SK-N-SH (cell line): ENCODE results near the gene PDCL2. TPM values are rescaled to one million over a fixed set of nuclear protein-coding genes. Genes with fewer than 3 reads are reported as not detected.
A peak's percentile ranks its signal among the peaks of the same experiment; 100 is the strongest.
"Not testable (repeated sequence)": the region's sequence is repeated elsewhere in the genome, so short reads cannot be mapped to it uniquely, and the experiment has no call there.

Experiments used
- CTCF ChIA-PET: fragments of 300-600, 350-600 bp; formaldehyde crosslinking; extraction: SDS; loops from one replicate; lab custom pipeline; 2021; lab: Yijun Ruan, JAX
- POLR2A ChIA-PET: fragments of 350-600 bp; sonication (Branson Sonifier 250); formaldehyde crosslinking; extraction: SDS; loops from one replicate; lab custom pipeline; 2020; ENCODE audit warnings: antibody characterized with exemption, inconsistent platforms; lab: Yijun Ruan, JAX
- DNase-seq: peaks from one replicate; pipeline ENCODE4 v3.0.0; 2012
- H2AFZ ChIP-seq: fragments of 200-600 bp; sonication (generic); 2 replicates; pipeline ENCODE4 v1.8.1; 2016; ENCODE audit warnings: antibody characterized with exemption, mild to moderate bottlenecking, low read depth
- H3F3A ChIP-seq: fragments of 200-600 bp; sonication (generic); replicated peaks from 2 replicates; pipeline ENCODE3; 2016; ENCODE audit warnings: antibody characterized with exemption, mild to moderate bottlenecking; ENCODE audit not compliant: insufficient read depth
- H3K27ac ChIP-seq, 2 experiments: fragments of 200-500 bp in 1 of 2; fragments of 200-600 bp in 1 of 2; sonication (Bioruptor generic) in 1 of 2; sonication (generic), shearing (Covaris generic) in 1 of 2; 2 replicates each; pipeline versions ENCODE4 v1.5.1 to v1.6.1; 2014 to 2016; ENCODE audit warnings: low read depth in 2 of 2, inconsistent platforms in 1 of 2, low read length in 1 of 2, mild to moderate bottlenecking in 1 of 2, mixed read lengths in 1 of 2
- H3K27me3 ChIP-seq: fragments of 200-600 bp; sonication (generic), shearing (Covaris generic); 2 replicates; pipeline ENCODE4 v1.6.1; 2016; ENCODE audit warnings: mixed run types; ENCODE audit not compliant: insufficient read depth
- H3K36me3 ChIP-seq, 2 experiments: fragments of 200-500 bp in 1 of 2; fragments of 200-600 bp in 1 of 2; sonication (Bioruptor generic) in 1 of 2; sonication (generic) in 1 of 2; replicated peaks in 1 of 2; 2 replicates each; pipeline versions ENCODE3 to v1.5.1; 2014 to 2016; ENCODE audit warnings: low read length in 1 of 2, mild to moderate bottlenecking in 1 of 2; ENCODE audit not compliant: insufficient read depth in 2 of 2, control insufficient read depth in 1 of 2
- H3K4me1 ChIP-seq, 2 experiments: fragments of 200-500 bp in 1 of 2; fragments of 200-600 bp in 1 of 2; sonication (Bioruptor generic) in 1 of 2; sonication (generic), shearing (Covaris generic) in 1 of 2; 2 replicates each; pipeline versions ENCODE4 v1.5.1 to v1.6.1; 2014 to 2016; ENCODE audit warnings: low read depth in 1 of 2, low read length in 1 of 2, mixed run types in 1 of 2; ENCODE audit not compliant: insufficient read depth in 2 of 2, control insufficient read depth in 1 of 2
- H3K4me2 ChIP-seq: fragments of 200-600 bp; sonication (generic), shearing (Covaris generic); 2 replicates; pipeline ENCODE4 v1.6.1; 2017; ENCODE audit warnings: mixed run types
- H3K4me3 ChIP-seq, 2 experiments: fragments of 200-500 bp in 1 of 2; fragments of 200-600 bp in 1 of 2; sonication (Bioruptor generic) in 1 of 2; sonication (generic), shearing (Covaris generic) in 1 of 2; 2 replicates each; pipeline versions ENCODE4 v1.5.1 to v1.8.1; 2014 to 2016; ENCODE audit warnings: low read depth in 2 of 2, inconsistent platforms in 1 of 2, low read length in 1 of 2, mild to moderate bottlenecking in 1 of 2, mixed read lengths in 1 of 2, moderate library complexity in 1 of 2
- H3K79me2 ChIP-seq: fragments of 200-600 bp; sonication (generic); 2 replicates; pipeline ENCODE4 v1.8.1; 2017; ENCODE audit warnings: mild to moderate bottlenecking; ENCODE audit not compliant: insufficient read depth
- H3K9ac ChIP-seq: fragments of 200-600 bp; sonication (generic); 2 replicates; pipeline ENCODE4 v1.6.1; 2017; ENCODE audit warnings: mixed run types
- H3K9me2 ChIP-seq: fragments of 200-600 bp; sonication (generic); 2 replicates; pipeline ENCODE4 v1.6.1; 2017; ENCODE audit warnings: mixed run types
- H3K9me3 ChIP-seq: fragments of 200-600 bp; sonication (generic); 2 replicates; pipeline ENCODE4 v1.6.1; 2017; ENCODE audit warnings: mixed run types, mild to moderate bottlenecking, moderate library complexity
- H4K20me1 ChIP-seq: fragments of 200-600 bp; sonication (generic); 2 replicates; pipeline ENCODE4 v1.6.1; 2017; ENCODE audit warnings: mild to moderate bottlenecking, mixed run types; ENCODE audit not compliant: insufficient read depth
- EP300 ChIP-seq, 2 experiments: IDR thresholded peaks; 2 replicates each; pipeline versions ENCODE4 v1.4.0 to v1.6.1; 2012; ENCODE audit warnings: borderline replicate concordance in 1 of 2, low read depth in 1 of 2, low read length in 1 of 2
- FOSL2 ChIP-seq: IDR thresholded peaks from 2 replicates; pipeline ENCODE4 v1.4.0; 2012; ENCODE audit warnings: low read depth, mild to moderate bottlenecking, moderate library complexity, borderline replicate concordance
- JUND ChIP-seq: IDR thresholded peaks from 2 replicates; pipeline ENCODE4 v1.4.0; 2012
- NFIC ChIP-seq: IDR thresholded peaks from 2 replicates; pipeline ENCODE4 v1.4.0; 2012; ENCODE audit warnings: borderline replicate concordance
- REST ChIP-seq: IDR thresholded peaks from 2 replicates; pipeline ENCODE4 v1.6.1; 2012; ENCODE audit warnings: mild to moderate bottlenecking, low read depth, low read length, moderate library complexity
- TCF12 ChIP-seq: IDR thresholded peaks from 2 replicates; pipeline ENCODE4 v1.4.0; 2012
- YY1 ChIP-seq: IDR thresholded peaks from 2 replicates; pipeline ENCODE4 v1.4.0; 2012; ENCODE audit warnings: low read depth, mild to moderate bottlenecking
- ZBTB33 ChIP-seq: IDR thresholded peaks from 2 replicates; pipeline ENCODE4 v1.4.0; 2012; ENCODE audit warnings: low read depth, borderline replicate concordance
- WGBS: methylation state at CpG from one replicate; pipeline ENCODE4 v1.1.6; 2017; ENCODE audit warnings: low lambda C conversion rate; 5-methylcytosine and 5-hydroxymethylcytosine counted together
- polyA plus RNA-seq, 3 experiments: library from polyadenylated mRNA; depleted of rRNA; stranded (reverse); fragments of >200 nt; gene quantifications; 2 replicates each; pipeline ENCODE4 v1.2.3, GENCODE V29; 2012

Gene PDCL2
- polyA plus RNA-seq, 1 of the 3 experiments (the other 2 are of a cell fraction), result not detected

GRCh38 chr4:55553441-55554201 is 38.4 kb downstream of the PDCL2 start (continued):
- TF ChIP-seq ZBTB33, result no peak
- TF ChIP-seq YY1, result no peak
- no peak for TF ChIP-seq NFIC
- no peak for TF ChIP-seq REST
- no peak for TF ChIP-seq EP300 (IDR thresholded peaks at IDR 0.05; ENCODE audit: borderline replicate concordance in 1 of 2, low read depth in 1 of 2, low read length in 1 of 2)

- DNase-seq, H3K36me3 ChIP-seq, H3K4me3 ChIP-seq, H2AFZ ChIP-seq, H3K79me2 ChIP-seq, H3K9me3 ChIP-seq, H3K4me2 ChIP-seq, H3K9ac ChIP-seq, H3K27ac ChIP-seq, H3K27me3 ChIP-seq, POLR2A ChIA-PET, H4K20me1 ChIP-seq, H3K9me2 ChIP-seq: not testable (repeated sequence)
- Histone ChIP-seq H3F3A (peaks cover 30% of the 10 kb centered on the region), H3K4me1 (peaks cover 6 to 10% of the 10 kb centered on the region in 2 experiments; a peak in 3 of 4 replicates)
- CTCF ChIA-PET, result interaction anchor here (1.3 to 2.0 kb wide), 2 partner anchors 205 to 315 kb away, joined by 3 to 6 read pairs; no protein-coding TSS in a partner anchor
- 89% methylated on average over 6 of the region's 6 CpGs for WGBS
Measured at GRCh38 chr4:55551964-55552363, 40.1 kb downstream of the PDCL2 start.

GRCh38 chr4:55549888-55550287 is 42.2 kb downstream of the PDCL2 start:
- H3K36me3 ChIP-seq, result no peaks in the 10 kb centered on the region
- TF ChIP-seq FOSL2 (peak; percentile 59), REST (no peak), JUND (peak; percentile 52), TCF12 (peak; percentile 38), EP300 (IDR thresholded peaks at IDR 0.05; ENCODE audit: borderline replicate concordance in 1 of 2, low read depth in 1 of 2, low read length in 1 of 2) (peak in 1 of 2 experiments; percentile 27; a peak in 1 of 4 replicates)
- WGBS, result 41% methylated on average over 2 of the region's 2 CpGs
- H3K79me2 ChIP-seq, result peaks cover 4% of the 10 kb centered on the region; the same call in 1 of the 2 replicates
- H3K27me3 ChIP-seq, result no peaks in the 10 kb centered on the region
- H3K4me2 ChIP-seq, result peak overlapping the region; percentile 16
- POLR2A ChIA-PET, result no interaction called here
- no peak overlapping the region for H3K4me3 ChIP-seq
- peak overlapping the region in 1 of 2 experiments; percentile 46; a peak in 2 of 4 replicates for H3K27ac ChIP-seq
- no peak for DNase-seq
- H3K9me3 ChIP-seq, result no peaks in the 10 kb centered on the region
- H3F3A ChIP-seq, result peaks cover 37% of the 10 kb centered on the region
- peaks cover 6 to 10% of the 10 kb centered on the region in 2 experiments; a peak in 3 of 4 replicates for H3K4me1 ChIP-seq
- CTCF ChIA-PET, result interaction anchor here (0.8 to 2.0 kb wide), 2 partner anchors 187 to 203 kb away, joined by 3 to 9 read pairs; partner anchors contain the start of gene SRD5A3
- no peak overlapping the region for H2AFZ ChIP-seq
- no peak overlapping the region for H3K9ac ChIP-seq
- H3K9me2 ChIP-seq, result no peaks in the 10 kb centered on the region
- no peaks in the 10 kb centered on the region for H4K20me1 ChIP-seq
